SW480 (cell line): ENCODE data around the gene WSB2.
"Not testable (repeated sequence)": the region's sequence is repeated elsewhere in the genome, so short reads cannot be mapped to it uniquely, and the experiment has no call there.

Experiments
- DNase-seq: peaks from one replicate; pipeline ENCODE4 v3.0.0-alpha.2; 2016; ENCODE audit warnings: low spot score

WSB2 gene

DNA sequence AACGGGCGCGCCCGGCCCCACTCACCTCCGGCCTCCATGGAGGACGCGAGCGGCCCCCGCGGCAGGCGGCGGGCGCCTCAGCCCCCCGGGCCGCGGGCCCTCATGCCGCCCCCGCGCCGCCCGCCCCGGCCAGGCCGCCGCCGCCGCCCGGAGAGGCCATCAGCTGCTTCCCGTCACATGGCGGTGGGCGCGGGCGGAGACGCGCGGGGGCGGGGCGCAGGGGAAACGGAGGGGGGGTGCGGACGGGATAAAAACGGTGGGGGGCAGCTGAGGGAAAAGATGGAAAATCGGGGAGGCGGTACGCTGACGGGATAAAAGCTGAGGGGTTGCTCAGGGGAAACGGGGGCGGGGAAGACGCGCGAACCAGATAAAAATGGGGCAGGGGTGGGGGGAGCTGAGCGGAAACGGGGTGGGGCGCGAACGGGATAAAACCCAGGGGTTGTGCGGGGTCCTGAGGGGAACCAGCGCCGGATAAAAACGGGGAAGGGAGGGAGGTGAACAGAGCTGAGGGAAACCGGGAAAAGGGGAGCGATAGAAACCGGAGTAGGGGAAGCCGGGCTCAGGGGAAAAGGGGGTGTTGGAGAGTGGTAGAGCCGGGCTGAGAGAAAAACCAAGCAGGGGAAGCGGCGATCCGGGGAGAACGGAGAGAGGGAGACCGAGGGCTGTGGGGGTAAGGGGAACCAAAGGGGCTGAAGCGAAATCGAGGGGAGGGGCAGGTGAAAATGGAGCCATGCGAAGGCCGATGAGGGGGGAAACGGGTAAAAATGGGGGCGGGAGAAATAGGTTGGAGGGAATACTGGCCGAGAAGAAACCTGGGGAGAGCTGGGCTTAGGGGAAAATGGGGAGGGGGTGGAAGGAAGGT lies at the start of gene WSB2:
Gene WSB2 (minus strand): TSS at position 169 of the 862 bp plus-strand sequence. CDS start 131 bp downstream, at position 38.
- DNase-seq: peak; percentile 46

DNA sequence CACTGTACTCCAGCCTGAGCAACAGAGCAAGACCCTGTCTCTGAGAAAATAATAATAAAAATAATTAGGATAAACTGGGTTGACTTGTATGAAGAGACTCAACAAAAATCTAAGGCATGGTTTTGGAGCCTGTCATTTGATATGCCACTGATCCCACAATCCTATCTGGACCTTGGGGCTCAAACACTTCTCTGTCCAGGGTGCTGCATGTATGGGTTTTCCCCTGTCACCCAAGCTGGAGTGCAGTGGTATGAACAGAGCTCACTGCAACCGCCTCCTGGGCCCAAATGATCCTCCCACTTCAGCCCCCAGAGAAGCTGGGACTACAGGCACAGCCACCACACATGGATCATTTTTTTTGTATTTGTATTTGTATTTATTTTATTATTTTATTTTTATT lies 48.1 kb upstream of the WSB2 start:
- no peak for DNase-seq

DNA sequence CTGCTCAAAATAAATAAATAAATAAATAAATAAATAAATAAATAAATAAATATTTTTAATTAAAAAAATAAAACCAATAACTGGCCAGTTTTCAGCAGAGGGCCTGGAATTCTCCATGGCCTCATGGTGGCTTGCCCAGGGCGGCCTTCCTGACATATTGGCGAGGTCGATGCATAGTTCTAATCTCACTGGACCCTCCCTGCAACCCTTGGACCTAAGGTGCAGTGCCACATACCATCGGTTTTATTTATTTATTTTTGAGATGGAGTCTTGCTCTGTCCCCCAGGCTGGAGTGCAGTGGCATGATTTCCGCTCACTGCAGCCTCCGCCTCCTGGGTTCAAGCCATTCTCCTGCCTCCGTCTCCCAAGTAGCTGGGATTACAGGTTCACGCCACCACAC lies 46.7 kb upstream of the WSB2 start:
- no peak for DNase-seq

DNA sequence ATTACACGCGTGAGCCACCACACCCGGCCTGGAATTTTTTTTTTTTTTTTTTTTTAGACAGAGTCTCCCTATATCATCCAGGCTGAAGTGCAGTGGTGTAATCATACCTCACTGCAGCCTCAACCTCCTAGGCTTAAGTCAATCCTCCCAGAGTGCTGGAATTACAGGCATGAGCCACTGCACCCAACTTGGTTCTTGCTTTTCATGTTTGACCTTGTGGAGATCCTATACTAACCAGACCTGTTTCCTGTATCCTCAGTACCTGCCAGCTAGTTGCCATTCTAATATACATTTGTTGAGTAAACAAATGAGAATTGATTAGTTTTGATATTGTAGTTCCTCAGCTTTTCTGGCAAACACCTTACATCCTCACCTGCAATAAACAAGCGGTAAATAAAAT lies 46.0 kb upstream of the WSB2 start:
- DNase-seq: no peak

DNA sequence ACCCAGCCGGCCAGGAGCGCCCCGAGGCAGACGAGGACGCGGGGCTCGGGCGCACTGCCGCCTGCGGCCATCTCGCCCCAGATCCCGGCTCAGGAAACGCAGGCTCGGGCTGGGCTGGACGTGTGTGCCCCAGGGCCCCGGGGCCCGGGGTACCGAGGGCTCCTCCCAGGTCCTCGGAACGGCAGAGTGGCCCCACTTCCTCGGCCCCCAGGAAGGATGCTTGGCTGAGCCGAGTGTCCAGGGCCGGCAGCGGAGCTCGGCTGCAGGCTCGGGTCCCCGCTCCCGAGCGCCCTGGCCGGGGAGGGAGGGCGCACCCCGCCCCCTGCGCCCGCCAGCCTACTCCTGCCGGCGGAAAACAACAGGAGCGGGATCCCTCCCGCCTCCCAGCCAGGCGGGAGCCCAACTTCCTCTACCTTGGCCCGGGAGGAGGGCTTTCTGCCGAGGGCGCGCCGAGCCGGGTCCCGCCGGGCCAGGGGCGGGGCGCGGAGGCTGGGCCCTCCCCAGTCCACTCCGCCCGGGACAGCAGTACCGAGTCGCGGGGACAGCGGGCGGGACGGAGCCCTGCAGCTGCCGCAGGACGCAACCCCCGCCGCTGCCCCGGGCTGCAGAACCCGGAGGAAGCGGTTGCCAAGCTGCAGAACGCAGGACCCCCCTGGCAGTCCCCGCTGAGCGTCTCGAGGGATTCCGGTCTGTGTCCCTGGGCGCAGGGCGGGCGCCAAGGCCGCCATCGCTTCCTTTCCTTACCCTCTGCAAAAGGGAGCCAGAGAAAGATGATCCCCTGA lies 42.8 kb upstream of the WSB2 start, which contains the start of gene VSIG10:
Gene VSIG10 (minus strand): TSS at position 411 of the 782 bp plus-strand sequence. CDS start 340 bp downstream, at position 71.
- peak; percentile 77 for DNase-seq

DNA sequence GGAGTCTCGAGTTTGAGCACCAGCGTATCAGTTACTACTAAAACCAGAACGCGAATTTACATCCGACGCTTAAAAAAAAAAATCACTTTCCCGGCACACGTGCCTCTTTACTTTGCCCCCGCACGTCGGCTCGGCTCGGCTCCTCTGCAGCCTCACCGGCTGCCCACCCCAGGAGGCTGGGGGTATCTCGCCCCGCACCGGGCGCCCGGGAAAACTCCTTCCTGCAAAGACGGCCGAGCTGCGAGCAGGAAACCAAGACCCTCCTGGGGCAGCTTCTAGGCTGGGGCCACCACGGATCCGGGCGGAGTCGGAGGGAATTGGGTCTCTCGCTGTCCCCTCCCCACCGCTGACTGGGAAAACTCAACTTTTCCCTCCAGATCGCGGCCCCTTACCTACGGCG lies 42.2 kb upstream of the WSB2 start:
- DNase-seq: no peak

DNA sequence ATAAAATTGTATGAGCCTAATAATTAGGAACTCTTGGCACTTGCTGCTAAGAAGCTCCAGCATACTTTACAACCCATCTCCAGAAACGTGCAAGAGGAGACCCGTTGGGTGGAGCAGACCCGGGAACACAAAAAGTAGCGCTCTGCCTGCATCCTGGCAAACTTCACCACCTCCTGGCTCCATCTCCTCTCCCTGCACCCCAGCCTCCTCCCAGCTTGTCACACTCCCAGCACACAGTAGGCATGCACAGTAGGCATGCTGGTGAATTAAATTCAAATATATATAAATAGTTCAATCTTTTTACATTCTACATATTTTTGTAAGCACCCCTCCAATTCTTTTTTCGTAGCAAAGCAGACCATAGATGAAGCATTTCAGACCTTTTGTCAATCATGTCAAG lies 41.6 kb upstream of the WSB2 start:
- no peak for DNase-seq

DNA sequence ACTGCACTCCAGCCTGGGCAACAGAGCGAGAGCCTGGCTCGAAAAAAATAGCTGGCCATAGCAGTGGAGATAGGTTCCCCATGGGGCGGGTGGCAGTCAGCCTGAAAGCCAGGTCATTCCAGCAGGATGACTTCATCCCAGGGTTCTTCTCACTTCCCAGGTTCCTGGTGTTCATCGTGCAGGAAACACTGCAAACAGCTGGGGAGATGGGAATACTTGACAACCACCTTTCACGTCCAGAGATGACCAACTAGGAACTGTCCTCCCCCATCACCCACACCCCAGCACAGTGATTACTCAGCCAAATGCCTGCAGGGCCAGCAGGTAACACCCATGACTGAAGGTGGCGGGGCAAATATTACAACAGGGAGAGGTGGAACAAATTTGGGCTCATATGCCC lies 41.1 kb upstream of the WSB2 start:
- DNase-seq: peak; percentile 75

DNA sequence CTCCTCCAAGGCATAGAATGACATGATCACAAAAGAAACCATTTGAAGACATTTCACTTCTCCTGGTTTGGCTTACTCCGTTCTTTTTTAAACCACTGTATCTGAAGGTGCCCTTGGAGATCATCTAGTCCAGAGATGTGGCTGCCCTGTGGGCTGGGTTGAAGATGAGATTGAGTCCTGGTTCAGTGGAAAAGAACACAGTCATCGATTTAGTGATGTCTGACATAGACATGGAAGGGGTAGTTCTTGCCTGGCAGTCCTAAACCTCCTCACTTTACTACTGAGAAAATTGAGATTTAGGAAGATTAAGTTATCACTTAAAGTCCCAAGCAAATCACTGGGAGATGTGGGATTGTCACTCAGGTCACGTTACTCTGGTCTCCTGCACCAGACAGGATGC lies 40.1 kb upstream of the WSB2 start:
- no peak for DNase-seq

DNA sequence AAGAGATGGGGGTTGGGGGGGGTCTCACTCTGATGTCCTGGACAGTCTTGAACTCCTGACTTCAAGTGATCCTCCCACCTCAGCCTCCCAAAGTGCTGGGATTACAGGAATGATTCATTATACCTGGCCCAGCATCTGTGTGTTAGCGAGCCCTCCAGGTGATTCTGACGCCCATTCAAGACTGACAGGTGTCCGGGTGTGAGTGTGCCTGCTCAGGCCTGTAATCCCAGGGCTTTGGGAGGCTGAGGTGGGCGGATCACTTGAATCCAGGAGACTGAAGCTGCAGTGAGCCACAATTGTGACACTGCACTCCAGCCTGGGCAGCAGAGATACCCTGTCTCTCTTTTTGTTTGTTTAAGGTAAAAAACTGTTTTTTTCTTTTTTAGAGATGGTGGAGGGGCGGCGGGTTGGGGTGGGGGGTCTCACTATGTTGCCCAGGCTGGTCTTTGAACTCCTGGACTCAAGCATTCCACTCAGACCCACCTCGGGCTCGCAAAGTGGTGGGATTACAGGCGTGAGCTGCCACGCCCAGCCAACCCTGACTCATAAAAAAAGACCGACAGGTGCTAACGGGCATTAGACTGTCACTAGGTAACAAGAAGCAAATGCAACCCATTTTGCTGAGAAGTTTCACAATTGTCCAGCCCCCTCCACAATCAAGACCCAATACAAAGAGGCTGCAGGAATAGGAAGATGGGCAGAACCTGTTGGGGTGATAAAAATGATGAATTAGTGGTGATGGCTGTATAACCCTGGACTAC lies 38.1 kb upstream of the WSB2 start:
- DNase-seq: peak; percentile 62

DNA sequence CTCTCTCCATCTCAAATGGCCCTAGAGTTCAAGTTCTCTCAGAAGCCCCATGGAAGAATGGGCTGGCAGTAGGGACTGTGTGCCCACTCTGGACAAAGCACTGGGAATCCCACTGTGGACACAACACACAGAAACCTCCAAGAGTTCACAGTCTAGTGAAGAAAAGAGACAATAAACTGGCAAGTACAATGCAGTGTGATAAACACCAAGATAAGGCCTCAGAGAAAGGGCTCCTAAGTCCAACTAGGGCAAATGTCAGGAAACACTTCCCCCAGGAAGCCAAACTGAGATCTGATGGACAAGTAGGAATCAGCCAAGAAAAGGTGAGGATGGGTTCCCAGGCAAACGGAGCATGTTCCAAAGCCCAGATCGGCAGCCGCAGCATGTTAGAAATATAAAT lies 37.4 kb upstream of the WSB2 start:
- DNase-seq: no peak

DNA sequence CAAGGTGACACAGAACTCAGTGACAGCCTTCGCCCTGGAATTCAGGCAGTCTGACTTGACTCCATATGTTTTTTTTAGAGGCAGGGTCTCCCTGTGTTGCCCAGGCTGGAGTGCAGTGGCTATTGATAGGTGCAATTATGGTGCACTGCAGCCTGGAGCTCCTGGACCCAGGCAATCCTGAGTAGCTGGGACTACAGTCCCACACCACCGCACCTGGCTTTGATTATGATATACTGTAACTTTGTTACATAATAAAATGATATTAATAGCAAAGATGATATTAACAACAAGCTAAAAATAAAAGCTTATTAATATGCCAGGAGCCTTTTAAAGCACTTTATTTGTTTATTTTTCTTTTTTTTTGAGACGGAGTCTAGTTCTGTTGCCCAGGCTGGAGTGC lies 33.1 kb upstream of the WSB2 start:
- DNase-seq: no peak

DNA sequence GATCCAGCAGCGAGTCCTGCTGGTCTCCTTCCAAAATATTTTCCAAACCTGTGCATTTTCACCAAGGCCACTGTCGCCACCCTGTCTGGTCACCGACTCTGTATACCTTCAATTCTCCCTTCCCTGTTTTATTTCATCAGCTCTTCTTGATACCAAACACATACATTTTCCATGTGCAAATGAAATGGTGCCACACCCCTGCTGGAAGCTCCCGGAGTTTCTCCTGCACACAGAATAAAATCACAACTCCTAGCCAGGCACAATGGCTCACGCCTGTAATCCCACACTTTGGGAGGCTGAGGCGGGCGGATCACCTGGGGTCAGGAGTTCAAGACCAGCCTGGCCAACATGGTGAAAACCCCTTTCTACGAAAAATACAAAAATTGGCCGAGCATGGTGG lies 28.8 kb upstream of the WSB2 start:
- no peak for DNase-seq

DNA sequence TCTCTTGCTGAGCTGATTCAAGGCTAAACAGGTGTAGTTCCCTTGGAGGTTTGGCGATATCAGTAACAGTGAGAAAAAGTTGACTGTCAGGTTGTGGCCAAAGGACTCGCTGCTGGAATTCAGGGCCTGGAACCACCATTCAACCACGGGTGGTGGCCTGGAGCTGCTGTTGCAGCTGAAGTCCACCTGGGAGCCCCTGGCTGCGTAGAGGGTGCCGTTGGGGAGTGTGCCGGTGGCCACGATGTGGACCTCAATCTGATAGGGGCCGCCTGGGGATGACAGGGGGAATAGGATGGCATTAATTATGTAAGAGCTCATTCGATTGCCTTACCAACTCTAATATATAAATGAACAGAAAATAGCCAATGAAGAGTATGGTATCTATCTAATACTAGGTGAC lies 21.2 kb upstream of the WSB2 start:
- no peak for DNase-seq

DNA sequence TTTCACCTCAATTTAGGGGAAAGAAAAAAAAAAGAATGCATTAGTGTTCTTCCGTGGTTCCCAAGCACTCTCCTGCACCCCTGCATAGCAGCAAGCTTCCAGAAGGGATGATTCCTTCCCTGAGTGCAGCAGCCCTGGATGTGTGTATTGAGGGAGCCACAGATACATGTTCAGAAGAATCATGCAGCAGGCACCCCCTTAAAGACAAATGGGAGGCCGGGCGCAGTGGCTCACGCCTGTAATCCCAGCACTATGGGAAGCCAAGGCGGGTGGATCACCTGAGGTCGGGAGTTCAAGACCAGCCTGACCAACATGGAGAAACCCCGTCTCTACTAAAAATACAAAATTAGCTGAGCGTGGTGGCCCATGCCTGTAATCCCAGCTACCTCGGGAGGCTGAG lies 20.5 kb upstream of the WSB2 start:
- DNase-seq: not testable (repeated sequence)

DNA sequence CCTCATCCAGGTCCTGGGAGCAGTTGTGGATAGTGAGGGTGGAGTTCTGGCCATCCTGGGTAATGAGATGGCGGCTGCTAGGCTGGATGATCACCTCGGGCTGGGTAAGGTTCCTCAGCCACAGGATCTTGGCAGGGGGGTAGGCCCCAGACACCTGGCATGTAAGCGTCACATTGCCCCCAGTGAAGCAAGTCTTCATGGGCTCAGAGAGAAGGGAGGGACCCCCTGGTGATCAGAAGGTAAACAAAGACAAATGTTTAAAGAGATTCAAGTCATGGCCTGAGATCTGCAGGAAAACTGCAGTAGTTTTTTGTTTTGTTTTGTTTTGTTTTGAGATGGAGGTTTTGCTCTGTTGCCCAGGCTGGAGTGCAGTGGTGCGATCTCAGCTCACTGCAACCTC lies 12.8 kb upstream of the WSB2 start:
- DNase-seq: no peak

DNA sequence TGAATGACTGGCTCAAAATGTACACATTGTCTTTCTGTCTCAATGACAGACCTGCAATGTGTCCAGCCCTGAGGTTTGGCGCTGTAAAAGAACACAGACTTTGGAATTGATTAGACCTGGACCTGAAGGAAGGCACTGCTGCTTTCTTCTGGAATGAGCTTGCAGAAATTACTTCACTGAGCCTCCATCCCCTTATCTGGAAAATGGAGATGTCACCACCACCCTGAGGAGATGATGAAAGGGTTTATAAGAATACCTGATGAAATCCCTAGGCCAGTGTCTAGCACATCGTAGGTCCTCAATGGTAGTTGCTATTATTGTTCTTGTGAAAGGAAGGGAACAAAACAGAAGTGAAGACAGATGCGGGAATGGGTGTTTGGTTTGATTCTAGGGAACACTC lies 9.7 kb upstream of the WSB2 start:
- no peak for DNase-seq

DNA sequence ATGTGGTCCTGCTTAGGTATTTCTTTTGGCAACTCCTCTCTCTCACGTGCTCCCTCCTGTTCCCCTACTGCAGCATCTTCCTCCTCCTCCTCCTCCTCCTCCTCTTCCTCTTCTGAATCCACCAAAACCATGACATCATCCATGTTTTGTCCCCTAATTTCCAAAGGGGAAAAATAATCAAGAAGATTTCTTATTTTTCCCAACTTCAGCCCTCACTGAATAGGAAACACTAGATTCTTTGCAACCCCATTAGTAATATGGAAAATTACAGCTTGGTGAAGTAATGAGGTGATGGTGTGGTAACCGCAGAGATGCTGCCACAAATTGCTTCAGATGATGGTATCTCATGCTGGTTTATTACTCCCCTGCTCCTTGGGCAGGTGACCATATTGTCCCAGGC lies 7.5 kb upstream of the WSB2 start:
- no peak for DNase-seq

DNA sequence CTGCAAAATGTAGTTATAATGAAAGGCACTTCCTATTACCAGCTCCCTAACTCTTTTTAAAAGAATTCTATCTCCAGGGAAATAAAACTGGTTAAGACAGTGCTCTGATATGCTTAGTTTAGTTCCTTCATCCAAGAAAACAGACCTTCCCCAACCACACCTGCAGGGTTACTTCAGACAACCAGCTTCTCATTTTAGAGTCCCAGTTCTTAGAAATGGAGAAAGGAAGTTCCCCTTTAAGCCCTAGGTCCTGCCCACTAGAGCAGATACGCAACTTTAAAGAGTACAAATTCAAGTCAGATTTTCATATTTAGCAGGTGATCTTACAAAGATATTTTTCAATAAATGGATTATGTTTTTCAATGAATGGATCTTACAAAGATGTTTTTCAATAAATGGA lies 4.4 kb upstream of the WSB2 start:
- no peak for DNase-seq

DNA sequence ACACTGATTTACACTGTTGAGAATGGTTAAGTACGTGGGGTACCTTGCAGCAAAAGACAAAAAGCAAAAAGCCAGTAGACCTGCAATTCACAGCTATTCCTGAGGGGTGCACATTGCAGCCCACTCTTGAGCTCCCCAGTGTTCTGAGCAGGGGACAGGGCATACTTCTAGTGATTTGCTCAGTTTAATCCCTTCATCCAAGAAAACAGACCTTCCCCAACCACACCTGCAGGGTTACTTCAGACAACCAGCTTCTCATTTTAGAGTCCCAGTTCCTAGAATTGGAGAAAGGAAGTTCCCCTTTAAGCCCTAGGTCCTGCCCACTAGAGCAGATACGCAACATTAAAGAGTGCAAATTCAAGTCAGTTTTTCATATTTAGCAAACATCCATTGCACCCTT lies 3.6 kb upstream of the WSB2 start:
- no peak for DNase-seq

DNA sequence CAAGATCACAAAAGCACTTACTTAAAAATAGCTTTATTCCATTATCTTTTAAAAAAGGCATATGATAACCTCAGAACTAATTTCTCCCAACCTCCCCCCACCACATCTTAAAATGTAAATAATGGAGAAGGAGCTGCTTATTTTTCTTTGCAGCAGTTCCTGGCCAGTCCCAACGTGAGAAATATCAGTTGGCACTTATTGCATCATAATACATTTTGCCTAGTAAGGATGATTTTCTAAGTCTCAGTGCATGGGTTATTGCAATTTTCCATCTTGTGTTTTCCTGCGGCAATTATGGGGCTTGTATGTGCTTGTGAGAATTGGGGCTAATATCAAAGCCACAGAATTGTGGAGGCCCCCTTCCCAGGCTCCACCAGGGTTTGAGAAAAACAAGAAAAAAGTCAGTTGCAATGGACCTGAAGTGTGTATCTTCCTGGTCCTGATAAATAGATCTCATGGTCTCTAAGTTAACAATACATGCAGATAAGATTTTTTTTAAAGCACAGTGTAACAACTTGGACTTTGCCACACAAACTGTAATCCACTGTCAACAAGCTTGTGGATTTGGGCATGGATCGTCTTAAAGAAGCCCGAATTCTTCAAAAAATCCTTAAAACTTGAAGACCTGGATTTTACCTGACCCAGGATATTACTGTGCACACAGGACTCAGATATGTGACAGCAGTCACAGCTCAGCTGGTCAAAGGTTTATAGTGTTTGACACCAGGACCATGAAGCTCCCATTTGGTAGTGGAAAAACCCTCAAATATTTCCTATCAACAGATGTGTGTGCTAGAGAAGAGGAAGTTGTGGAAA lies 2.8 kb upstream of the WSB2 start:
- no peak for DNase-seq
